CD8-positive, alpha-beta memory T cell (primary cell): ENCODE data around the gene MAP1B. TPM values are rescaled to one million over a fixed set of nuclear protein-coding genes. Genes with fewer than 3 reads are reported as not detected.

ENCODE experiments used
- CTCF ChIA-PET: fragments of 350-600 bp; sonication (Branson Sonifier 250); formaldehyde crosslinking; loops from one replicate; lab custom pipeline; 2021; ENCODE audit warnings: antibody characterized with exemption; lab: Charles Lee
- POLR2A ChIA-PET: fragments of 350-600 bp; sonication (Branson Sonifier 250); formaldehyde crosslinking; loops from one replicate; lab custom pipeline; 2021; ENCODE audit warnings: antibody characterized with exemption; lab: Charles Lee
- DNase-seq, 5 donors: peaks; one replicate each; pipeline versions ENCODE4 v3.0.0 to v3.0.0-alpha.2; 2020 to 2022; ENCODE audit warnings: mixed read lengths in 1 of 5
- H3K27ac ChIP-seq: one replicate; pipeline ENCODE4 v1.7.0; 2013; ENCODE audit warnings: low read depth, mild to moderate bottlenecking, low read length, moderate library complexity
- H3K27me3 ChIP-seq: 2 replicates; pipeline ENCODE4 v1.7.0; 2013; ENCODE audit warnings: low read length, mild to moderate bottlenecking; ENCODE audit not compliant: insufficient read depth, poor library complexity, severe bottlenecking
- H3K36me3 ChIP-seq: 2 replicates; pipeline ENCODE4 v1.7.0; 2013; ENCODE audit warnings: mild to moderate bottlenecking, low read length, moderate library complexity; ENCODE audit not compliant: insufficient read depth
- H3K4me1 ChIP-seq: 2 replicates; pipeline ENCODE4 v1.7.0; 2013; ENCODE audit warnings: mild to moderate bottlenecking, low read length, moderate library complexity; ENCODE audit not compliant: insufficient read depth
- H3K4me3 ChIP-seq: 2 replicates; pipeline ENCODE4 v1.7.0; 2013; ENCODE audit warnings: mild to moderate bottlenecking, low read length
- H3K9me3 ChIP-seq: 2 replicates; pipeline ENCODE4 v1.7.0; 2013; ENCODE audit warnings: mild to moderate bottlenecking, low read length
- H3K27ac Mint-ChIP-seq, 8 donors: one replicate each; pipeline ENCODE4 v1.8.0; 2020 to 2021; ENCODE audit warnings: mixed read lengths in 8 of 8, mild to moderate bottlenecking in 6 of 8, inconsistent platforms in 3 of 8, moderate library complexity in 3 of 8
- H3K27me3 Mint-ChIP-seq, 2 donors: one replicate each; pipeline ENCODE4 v1.8.0; 2020 to 2021; ENCODE audit warnings: mixed read lengths in 2 of 2, mild to moderate bottlenecking in 1 of 2, moderate library complexity in 1 of 2
- H3K36me3 Mint-ChIP-seq, 3 donors: one replicate each; pipeline ENCODE4 v1.8.0; 2020 to 2021; ENCODE audit warnings: mixed read lengths in 3 of 3, inconsistent platforms in 1 of 3, mild to moderate bottlenecking in 1 of 3
- H3K4me1 Mint-ChIP-seq, 3 donors: one replicate each; pipeline ENCODE4 v1.8.0; 2020 to 2021; ENCODE audit warnings: mixed read lengths in 3 of 3, inconsistent platforms in 1 of 3, mild to moderate bottlenecking in 1 of 3
- H3K4me3 Mint-ChIP-seq, 7 donors: one replicate each; pipeline ENCODE4 v1.8.0; 2020 to 2021; ENCODE audit warnings: mixed read lengths in 7 of 7, mild to moderate bottlenecking in 6 of 7, moderate library complexity in 4 of 7, inconsistent platforms in 2 of 7
- H3K9me3 Mint-ChIP-seq, 5 donors: one replicate each; pipeline ENCODE4 v1.8.0; 2020 to 2022; ENCODE audit warnings: mixed read lengths in 5 of 5, mild to moderate bottlenecking in 3 of 5, moderate library complexity in 2 of 5, inconsistent platforms in 1 of 5
- polyA plus RNA-seq: library from polyadenylated mRNA; unstranded; fragments of 300-500 nt; fragmentation: Illumina TruSeq; gene quantifications from one replicate; pipeline ENCODE4 v1.2.3, GENCODE V29; 2021
- total RNA-seq, 2 experiments: library from RNA; stranded (reverse); gene quantifications; one replicate each; pipeline ENCODE4 v1.2.3, GENCODE V29; 2021

MAP1B gene
- total and polyA plus RNA-seq, 3 experiments from 2014 or later = 0.13 to 0.18 (median 0.16) TPM

GRCh38 chr5:72184408-72184807, 77.1 kb downstream of the MAP1B start:
- no peaks in the 10 kb centered on the region for H3K9me3 Mint-ChIP-seq
- POLR2A ChIA-PET = no interaction called here
- H3K36me3 Mint-ChIP-seq = no peaks in the 10 kb centered on the region
- no peaks in the 10 kb centered on the region for H3K36me3 ChIP-seq
- H3K4me1 ChIP-seq = no peaks in the 10 kb centered on the region
- no peaks in the 10 kb centered on the region for H3K27me3 ChIP-seq
- H3K4me3 Mint-ChIP-seq = no peak overlapping the region
- H3K4me3 ChIP-seq = no peak overlapping the region
- peaks cover 47 to 56% of the 10 kb centered on the region in 2 donors for H3K27me3 Mint-ChIP-seq
- no peaks in the 10 kb centered on the region for H3K9me3 ChIP-seq
- H3K27ac Mint-ChIP-seq = no peak overlapping the region
- CTCF ChIA-PET = no interaction called here
- no peaks in the 10 kb centered on the region for H3K4me1 Mint-ChIP-seq
- DNase-seq = no peak
- H3K27ac ChIP-seq = no peak overlapping the region

- Mint-ChIP-seq H3K4me3 (no peak overlapping the region), H3K27ac (no peak overlapping the region), H3K36me3 (no peaks in the 10 kb centered on the region), H3K9me3 (no peaks in the 10 kb centered on the region), H3K4me1 (no peaks in the 10 kb centered on the region), H3K27me3 (peaks cover 37 to 48% of the 10 kb centered on the region in 2 donors)
- Histone ChIP-seq H3K4me3 (no peak overlapping the region), H3K4me1 (no peaks in the 10 kb centered on the region), H3K27me3 (no peaks in the 10 kb centered on the region), H3K9me3 (no peaks in the 10 kb centered on the region), H3K27ac (no peak overlapping the region), H3K36me3 (no peaks in the 10 kb centered on the region)
- CTCF ChIA-PET = no interaction called here
- DNase-seq = no peak
- POLR2A ChIA-PET = no interaction called here
Measured at GRCh38 chr5:72185496-72186329, 78.4 kb downstream of the MAP1B start.

GRCh38 chr5:72187388-72188075, 80.3 kb downstream of the MAP1B start:
- Mint-ChIP-seq H3K4me1 (no peaks in the 10 kb centered on the region), H3K27ac (no peak overlapping the region), H3K27me3 (peaks cover 26 to 37% of the 10 kb centered on the region in 2 donors), H3K36me3 (no peaks in the 10 kb centered on the region), H3K4me3 (no peak overlapping the region), H3K9me3 (no peaks in the 10 kb centered on the region)
- H3K27me3 ChIP-seq = no peaks in the 10 kb centered on the region
- ChIA-PET POLR2A (no interaction called here), CTCF (no interaction called here)
- no peak overlapping the region for H3K27ac ChIP-seq
- H3K4me3 ChIP-seq = no peak overlapping the region
- no peaks in the 10 kb centered on the region for H3K36me3 ChIP-seq
- H3K4me1 ChIP-seq = no peaks in the 10 kb centered on the region
- no peaks in the 10 kb centered on the region for H3K9me3 ChIP-seq
- DNase-seq = no peak

GRCh38 chr5:72188166-72188565, 80.9 kb downstream of the MAP1B start:
- POLR2A ChIA-PET = no interaction called here
- no peak overlapping the region for H3K4me3 ChIP-seq
- H3K9me3 Mint-ChIP-seq = no peaks in the 10 kb centered on the region
- H3K36me3 Mint-ChIP-seq = no peaks in the 10 kb centered on the region
- H3K9me3 ChIP-seq = no peaks in the 10 kb centered on the region
- peaks cover 23 to 30% of the 10 kb centered on the region in 2 donors for H3K27me3 Mint-ChIP-seq
- no peaks in the 10 kb centered on the region for H3K27me3 ChIP-seq
- no peak overlapping the region for H3K27ac ChIP-seq
- no peaks in the 10 kb centered on the region for H3K4me1 Mint-ChIP-seq
- no peak overlapping the region for H3K4me3 Mint-ChIP-seq
- DNase-seq = no peak
- H3K4me1 ChIP-seq = no peaks in the 10 kb centered on the region
- H3K27ac Mint-ChIP-seq = no peak overlapping the region
- CTCF ChIA-PET = no interaction called here
- no peaks in the 10 kb centered on the region for H3K36me3 ChIP-seq

GRCh38 chr5:72189146-72189545, 81.9 kb downstream of the MAP1B start:
- Mint-ChIP-seq H3K4me1 (peaks cover 1 to 4% (median 1%) of the 10 kb centered on the region in 3 donors), H3K9me3 (no peaks in the 10 kb centered on the region), H3K27ac (no peak overlapping the region), H3K27me3 (peaks cover 25 to 31% of the 10 kb centered on the region in 2 donors), H3K4me3 (no peak overlapping the region), H3K36me3 (no peaks in the 10 kb centered on the region)
- POLR2A ChIA-PET = no interaction called here
- H3K4me3 ChIP-seq = no peak overlapping the region
- H3K9me3 ChIP-seq = no peaks in the 10 kb centered on the region
- no peaks in the 10 kb centered on the region for H3K36me3 ChIP-seq
- H3K4me1 ChIP-seq = no peaks in the 10 kb centered on the region
- no peak overlapping the region for H3K27ac ChIP-seq
- DNase-seq = no peak
- CTCF ChIA-PET = no interaction called here
- peaks cover 4% of the 10 kb centered on the region for H3K27me3 ChIP-seq

- CTCF ChIA-PET = no interaction called here
- H3K27me3 Mint-ChIP-seq = peaks cover 30 to 34% of the 10 kb centered on the region in 2 donors
Measured at GRCh38 chr5:72191404-72191803, 84.1 kb downstream of the MAP1B start.

GRCh38 chr5:72194846-72195245, 87.6 kb downstream of the MAP1B start:
- Histone ChIP-seq H3K27ac (no peak overlapping the region), H3K9me3 (no peaks in the 10 kb centered on the region), H3K27me3 (peaks cover 28% of the 10 kb centered on the region), H3K4me3 (no peak overlapping the region), H3K4me1 (peaks cover 15% of the 10 kb centered on the region), H3K36me3 (no peaks in the 10 kb centered on the region)
- Mint-ChIP-seq H3K36me3 (peaks cover 0 to 13% (median 4%) of the 10 kb centered on the region in 3 donors), H3K27me3 (peaks cover 36 to 60% of the 10 kb centered on the region in 2 donors), H3K4me3 (peak overlapping the region in 6 of 7 donors; percentile 44 to 74 (median 57)), H3K27ac (peak overlapping the region in 5 of 8 donors; percentile 3 to 81 (median 57)), H3K4me1 (peaks cover 16 to 25% (median 22%) of the 10 kb centered on the region in 3 donors), H3K9me3 (peaks cover 0 to 5% (median 2%) of the 10 kb centered on the region in 5 donors)
- peak in 4 of 5 donors; percentile 8 to 68 (median 40) for DNase-seq
- POLR2A ChIA-PET = no interaction called here
- CTCF ChIA-PET = no interaction called here

More at GRCh38 chr5:72191404-72191803, 84.1 kb downstream of the MAP1B start:
- DNase-seq = no peak
- POLR2A ChIA-PET = no interaction called here
- Histone ChIP-seq H3K27ac (no peak overlapping the region), H3K9me3 (no peaks in the 10 kb centered on the region), H3K36me3 (no peaks in the 10 kb centered on the region), H3K27me3 (peaks cover 21% of the 10 kb centered on the region), H3K4me1 (peaks cover 15% of the 10 kb centered on the region), H3K4me3 (no peak overlapping the region)
- H3K9me3 Mint-ChIP-seq = peaks cover 0 to 5% (median 2%) of the 10 kb centered on the region in 5 donors
- peak overlapping the region in 1 of 7 donors; percentile 10 for H3K4me3 Mint-ChIP-seq
- H3K27ac Mint-ChIP-seq = no peak overlapping the region
- H3K36me3 Mint-ChIP-seq = peaks cover 0 to 9% (median 0%) of the 10 kb centered on the region in 3 donors
- H3K4me1 Mint-ChIP-seq = peaks cover 16 to 25% (median 22%) of the 10 kb centered on the region in 3 donors

- Mint-ChIP-seq H3K36me3 (peaks cover 0 to 13% (median 4%) of the 10 kb centered on the region in 3 donors), H3K27me3 (peaks cover 36 to 60% of the 10 kb centered on the region in 2 donors)
Measured at GRCh38 chr5:72195581-72195980, 88.3 kb downstream of the MAP1B start.

More at GRCh38 chr5:72195581-72195980, 88.3 kb downstream of the MAP1B start:
- Histone ChIP-seq H3K27ac (no peak overlapping the region), H3K4me3 (no peak overlapping the region), H3K9me3 (no peaks in the 10 kb centered on the region), H3K27me3 (peaks cover 28% of the 10 kb centered on the region), H3K4me1 (peaks cover 15% of the 10 kb centered on the region), H3K36me3 (no peaks in the 10 kb centered on the region)
- no peak overlapping the region for H3K27ac Mint-ChIP-seq
- H3K4me1 Mint-ChIP-seq = peaks cover 16 to 25% (median 22%) of the 10 kb centered on the region in 3 donors
- peaks cover 0 to 5% (median 2%) of the 10 kb centered on the region in 5 donors for H3K9me3 Mint-ChIP-seq
- ChIA-PET POLR2A (no interaction called here), CTCF (no interaction called here)
- no peak for DNase-seq
- peak overlapping the region in 3 of 7 donors; percentile 44 to 70 (median 65) for H3K4me3 Mint-ChIP-seq
